ENCODE data around the gene DHX9. TPM values are rescaled to one million over a fixed set of nuclear protein-coding genes. Genes with fewer than 3 reads are reported as not detected.

The DHX9 gene
- total RNA-seq (100 to 1,000 TPM; 222 TPM), polyA plus RNA-seq (100 to 1,000 TPM; 100 to 107 TPM)

GRCh38 chr1:182839209-182840066 lies at the start of gene DHX9:
Gene DHX9, plus strand, starts transcription at chr1:182839347. Its CDS starts 3,220 bp downstream, at chr1:182842567.
- Mint-ChIP-seq H3K9me3 (peaks cover 0 to 2% (median 0%) of the 10 kb centered on the region in 8 donors), H3K27me3 (no peaks in the 10 kb centered on the region), H3K36me3 (peaks cover 22 to 41% of the 10 kb centered on the region in 2 donors), H3K4me3 (peak within 1 kb of the TSS; percentile 88 to 99 (median 96)), H3K27ac (peak within 1 kb of the TSS; percentile 89 to 100 (median 98)), H3K4me1 (peaks cover 34 to 57% (median 42%) of the 10 kb centered on the region in 4 donors)
- peak; percentile 95 to 99 (median 96) for DNase-seq
- Histone ChIP-seq H3K4me1 (ENCODE audit: insufficient read depth, low read length) (peaks cover 38% of the 10 kb centered on the region), H3K27ac (ENCODE audit: low read depth, low read length) (peak within 1 kb of the TSS; percentile 81), H3K4me3 (ENCODE audit: low read length in 2 of 2) (peak within 1 kb of the TSS; percentile 44 to 69), H3K36me3 (ENCODE audit: insufficient read depth, low read length) (peaks cover 12% of the 10 kb centered on the region), H3K27me3 (ENCODE audit: insufficient read depth, low read length) (no peaks in the 10 kb centered on the region), H3K9me3 (ENCODE audit: control insufficient read depth in 1 of 2, low read length in 2 of 2) (no peaks in the 10 kb centered on the region)
- intact Hi-C loops (cut with micrococcal nuclease): loop anchor here (1.0 to 10.0 kb wide), 8 partner anchors 33 to 697 kb away; partner anchors contain the start of genes NPL and RGS16
- ChIA-PET CTCF (ENCODE audit: partially characterized antibody) (interaction anchor here (1.1 to 1.4 kb wide), 2 partner anchors 57 to 243 kb away, joined by 3 to 6 read pairs; no protein-coding TSS in a partner anchor), POLR2A (ENCODE audit: partially characterized antibody) (interaction anchor here (0.9 to 2.2 kb wide), 8 partner anchors 17 to 251 kb away, joined by 3 to 11 read pairs (median 4); partner anchors contain the start of gene NPL)

DNA sequence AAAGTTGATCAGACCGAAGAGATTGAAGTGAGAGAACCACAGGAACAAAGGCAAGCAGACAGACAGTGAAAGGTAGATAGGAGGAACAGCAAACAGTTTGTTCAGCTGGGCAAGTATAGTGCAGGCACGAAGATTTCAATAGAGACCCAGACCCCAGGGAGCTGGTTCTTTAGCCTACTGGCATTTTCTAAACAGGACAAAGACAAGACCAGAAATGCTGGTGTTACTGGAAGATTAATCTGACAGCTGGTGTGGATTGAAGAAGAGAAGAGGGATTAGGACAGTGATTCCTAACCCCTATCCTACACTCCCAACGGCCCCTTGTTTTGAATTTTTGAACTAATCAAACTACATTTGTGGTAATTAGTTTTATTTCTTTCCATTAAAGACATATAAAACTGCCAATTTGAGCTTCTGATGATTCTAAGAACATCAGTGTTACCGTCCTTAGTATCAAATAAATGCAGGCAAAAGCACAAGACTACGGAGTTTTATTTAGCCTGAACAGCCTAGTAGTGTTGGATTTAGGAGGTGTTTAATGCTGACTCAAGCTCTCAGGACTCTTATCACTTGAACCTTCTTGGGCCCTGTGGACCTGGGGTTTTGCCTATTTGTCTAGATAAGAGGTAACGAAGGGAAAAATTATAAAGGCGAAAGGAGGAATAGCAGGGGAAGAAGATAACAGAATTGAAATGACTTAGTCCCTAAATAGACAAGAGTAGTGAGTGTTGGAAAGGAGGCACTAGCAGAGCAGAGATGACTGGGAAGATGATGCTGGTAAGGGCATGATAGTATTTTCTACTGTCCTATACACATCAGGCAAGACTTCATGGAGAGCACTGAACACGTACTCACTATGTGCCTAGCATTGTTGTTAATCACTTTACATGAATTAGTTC lies 47.6 kb upstream of the DHX9 start:
- no peaks in the 10 kb centered on the region for H3K9me3 ChIP-seq (ENCODE audit: control insufficient read depth in 1 of 2, low read length in 2 of 2)
- Mint-ChIP-seq H3K4me3 (peak overlapping the region in 6 of 8 donors; percentile 12 to 49 (median 16)), H3K9me3 (no peaks in the 10 kb centered on the region), H3K27ac (no peak overlapping the region), H3K4me1 (peaks cover 10 to 16% (median 11%) of the 10 kb centered on the region in 4 donors), H3K27me3 (no peaks in the 10 kb centered on the region), H3K36me3 (peaks cover 0 to 5% of the 10 kb centered on the region in 2 donors)
- ChIA-PET CTCF (ENCODE audit: partially characterized antibody) (interaction anchor here (0.7 to 13.8 kb wide), 4 partner anchors 9 to 203 kb away, joined by 3 to 707 read pairs (median 4); partner anchors contain the start of gene RGS16), POLR2A (ENCODE audit: partially characterized antibody) (interaction anchor here (0.7 to 4.0 kb wide), 2 partner anchors 175 to 202 kb away, joined by 3 to 29 read pairs; partner anchors contain the start of gene RNASEL)
- H3K4me3 ChIP-seq (ENCODE audit: low read length in 2 of 2): no peak overlapping the region
- peaks cover 13% of the 10 kb centered on the region for H3K4me1 ChIP-seq (ENCODE audit: insufficient read depth, low read length)
- DNase-seq: no peak
- intact Hi-C loops (cut with micrococcal nuclease): loop anchor here (1.0 kb wide), 1 partner anchor 35 kb away; no protein-coding TSS in a partner anchor
- H3K36me3 ChIP-seq (ENCODE audit: insufficient read depth, low read length): no peaks in the 10 kb centered on the region
- no peak overlapping the region for H3K27ac ChIP-seq (ENCODE audit: low read depth, low read length)
- no peaks in the 10 kb centered on the region for H3K27me3 ChIP-seq (ENCODE audit: insufficient read depth, low read length)

DNA sequence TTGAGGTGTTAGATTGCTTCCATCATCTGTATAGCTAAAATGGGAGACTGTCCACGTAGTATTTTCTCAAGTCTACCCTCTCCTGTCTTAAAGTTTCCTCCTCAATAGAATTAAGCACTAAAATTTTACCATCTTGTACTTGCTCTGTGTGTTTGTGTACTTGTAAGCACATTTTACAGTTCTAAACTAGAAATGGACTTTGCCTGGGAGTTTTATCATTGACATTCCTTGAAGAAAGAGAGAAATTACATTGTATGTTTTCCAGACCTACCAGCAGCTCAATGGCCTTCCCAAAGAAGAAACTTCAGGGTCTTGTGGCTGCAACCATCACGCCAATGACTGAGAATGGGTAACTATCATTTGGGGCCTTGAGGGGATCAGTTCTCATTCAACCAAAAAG lies 45.1 kb upstream of the DHX9 start:
- Mint-ChIP-seq H3K4me1 (peaks cover 7 to 12% (median 8%) of the 10 kb centered on the region in 4 donors), H3K4me3 (no peak overlapping the region), H3K27ac (peak overlapping the region in 1 of 7 donors; percentile 3), H3K36me3 (peaks cover 0 to 13% of the 10 kb centered on the region in 2 donors), H3K27me3 (no peaks in the 10 kb centered on the region), H3K9me3 (no peaks in the 10 kb centered on the region)
- Histone ChIP-seq H3K4me3 (ENCODE audit: low read length in 2 of 2) (no peak overlapping the region), H3K27me3 (ENCODE audit: insufficient read depth, low read length) (no peaks in the 10 kb centered on the region), H3K9me3 (ENCODE audit: control insufficient read depth in 1 of 2, low read length in 2 of 2) (no peaks in the 10 kb centered on the region), H3K27ac (ENCODE audit: low read depth, low read length) (no peak overlapping the region), H3K36me3 (ENCODE audit: insufficient read depth, low read length) (no peaks in the 10 kb centered on the region), H3K4me1 (ENCODE audit: insufficient read depth, low read length) (peaks cover 6% of the 10 kb centered on the region)
- intact Hi-C loops (cut with micrococcal nuclease): no loop called here
- CTCF ChIA-PET (ENCODE audit: partially characterized antibody): no interaction called here
- POLR2A ChIA-PET (ENCODE audit: partially characterized antibody): no interaction called here
- no peak for DNase-seq

DNA sequence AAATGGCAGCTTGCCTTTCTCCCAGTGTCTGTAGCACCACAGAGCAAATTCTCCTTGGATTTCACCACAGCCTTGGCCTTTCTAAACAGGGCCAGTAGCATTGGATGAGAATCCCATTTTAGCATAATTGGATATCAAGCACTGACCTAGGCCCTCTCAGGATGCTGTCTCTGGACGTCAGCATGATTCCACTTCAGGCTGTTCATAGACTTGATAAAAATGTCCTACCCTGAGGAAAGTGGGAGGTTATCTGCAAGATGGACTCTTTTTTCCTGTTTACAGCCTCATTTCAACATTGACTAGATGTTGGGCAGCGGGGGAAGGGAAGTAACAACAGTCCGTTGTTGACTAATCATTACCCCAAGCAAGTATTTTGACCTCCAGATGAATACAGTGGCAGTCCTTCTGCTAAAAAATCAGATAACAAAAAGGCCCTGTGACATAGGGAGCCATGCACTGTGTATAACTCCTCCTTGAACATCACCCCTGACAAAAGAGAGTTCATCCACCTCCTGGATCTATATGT lies 44.4 kb upstream of the DHX9 start:
- intact Hi-C loops (cut with micrococcal nuclease): no loop called here
- no peak overlapping the region for H3K4me3 ChIP-seq (ENCODE audit: low read length in 2 of 2)

DNA sequence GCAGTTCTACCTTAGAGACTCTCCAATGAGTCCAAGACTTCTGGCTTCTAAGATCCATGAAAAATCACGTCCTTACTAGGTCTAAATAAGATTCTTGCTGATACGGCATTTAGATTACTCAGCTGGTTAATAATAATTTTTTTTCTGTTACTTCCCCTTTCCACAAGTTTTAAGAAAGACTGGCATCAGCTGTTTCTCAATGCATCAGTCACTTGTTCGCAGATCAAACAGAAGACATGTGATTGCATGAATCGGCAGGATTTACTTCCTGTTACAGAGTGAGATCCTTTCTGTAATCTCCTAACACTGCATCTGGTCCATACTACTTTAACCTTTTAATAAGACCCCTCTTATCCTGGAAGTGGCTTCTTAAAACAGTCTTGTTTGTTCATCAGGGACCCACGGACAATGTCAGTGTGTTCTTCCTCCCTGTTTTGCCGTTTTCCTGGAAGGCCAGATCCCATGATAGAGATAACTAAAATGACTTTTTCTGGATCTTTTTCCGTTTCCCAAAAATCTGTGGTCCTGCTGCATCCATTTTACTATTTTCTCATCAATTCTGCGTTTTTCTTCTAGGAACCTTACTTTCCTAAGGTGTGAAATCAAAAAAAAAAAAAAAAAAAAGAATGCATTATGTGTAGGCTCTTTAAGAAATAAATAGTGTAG lies 43.5 kb upstream of the DHX9 start:
- no peaks in the 10 kb centered on the region for H3K9me3 ChIP-seq (ENCODE audit: control insufficient read depth in 1 of 2, low read length in 2 of 2)
- ChIA-PET CTCF (ENCODE audit: partially characterized antibody) (interaction anchor here (0.9 to 2.4 kb wide), 2 partner anchors 12 to 201 kb away, joined by 3 to 10 read pairs; no protein-coding TSS in a partner anchor), POLR2A (ENCODE audit: partially characterized antibody) (no interaction called here)
- H3K4me1 Mint-ChIP-seq: peaks cover 0 to 4% (median 1%) of the 10 kb centered on the region in 4 donors
- DNase-seq: no peak
- H3K27me3 ChIP-seq (ENCODE audit: insufficient read depth, low read length): no peaks in the 10 kb centered on the region
- no peak overlapping the region for H3K27ac ChIP-seq (ENCODE audit: low read depth, low read length)
- no peak overlapping the region for H3K27ac Mint-ChIP-seq
- no peaks in the 10 kb centered on the region for H3K36me3 ChIP-seq (ENCODE audit: insufficient read depth, low read length)
- H3K4me3 ChIP-seq (ENCODE audit: low read length in 2 of 2): no peak overlapping the region
- no peaks in the 10 kb centered on the region for H3K27me3 Mint-ChIP-seq
- H3K9me3 Mint-ChIP-seq: no peaks in the 10 kb centered on the region
- H3K4me3 Mint-ChIP-seq: no peak overlapping the region
- no peaks in the 10 kb centered on the region for H3K4me1 ChIP-seq (ENCODE audit: insufficient read depth, low read length)
- intact Hi-C loops (cut with micrococcal nuclease): no loop called here
- peaks cover 0 to 13% of the 10 kb centered on the region in 2 donors for H3K36me3 Mint-ChIP-seq

More for the DNA sequence above, 44.4 kb upstream of the DHX9 start:
- Histone ChIP-seq H3K36me3 (ENCODE audit: insufficient read depth, low read length) (no peaks in the 10 kb centered on the region), H3K4me1 (ENCODE audit: insufficient read depth, low read length) (peaks cover 5% of the 10 kb centered on the region), H3K27ac (ENCODE audit: low read depth, low read length) (no peak overlapping the region), H3K9me3 (ENCODE audit: control insufficient read depth in 1 of 2, low read length in 2 of 2) (no peaks in the 10 kb centered on the region), H3K27me3 (ENCODE audit: insufficient read depth, low read length) (no peaks in the 10 kb centered on the region)
- Mint-ChIP-seq H3K36me3 (peaks cover 0 to 13% of the 10 kb centered on the region in 2 donors), H3K4me3 (no peak overlapping the region), H3K4me1 (peaks cover 5 to 8% (median 6%) of the 10 kb centered on the region in 4 donors), H3K27ac (no peak overlapping the region), H3K9me3 (no peaks in the 10 kb centered on the region), H3K27me3 (no peaks in the 10 kb centered on the region)
- ChIA-PET CTCF (ENCODE audit: partially characterized antibody) (no interaction called here), POLR2A (ENCODE audit: partially characterized antibody) (no interaction called here)
- no peak for DNase-seq

- Mint-ChIP-seq H3K4me3 (no peak overlapping the region), H3K27ac (no peak overlapping the region), H3K9me3 (no peaks in the 10 kb centered on the region), H3K4me1 (no peaks in the 10 kb centered on the region), H3K27me3 (no peaks in the 10 kb centered on the region), H3K36me3 (peaks cover 13 to 39% of the 10 kb centered on the region in 2 donors)
- ChIA-PET CTCF (ENCODE audit: partially characterized antibody) (interaction anchor here (1.2 kb wide), 1 partner anchor 14 kb away, joined by 5 read pairs; no protein-coding TSS in a partner anchor), POLR2A (ENCODE audit: partially characterized antibody) (no interaction called here)
- intact Hi-C loops (cut with micrococcal nuclease): no loop called here
- Histone ChIP-seq H3K27ac (ENCODE audit: low read depth, low read length) (no peak overlapping the region), H3K4me3 (ENCODE audit: low read length in 2 of 2) (no peak overlapping the region), H3K36me3 (ENCODE audit: insufficient read depth, low read length) (no peaks in the 10 kb centered on the region), H3K9me3 (ENCODE audit: control insufficient read depth in 1 of 2, low read length in 2 of 2) (no peaks in the 10 kb centered on the region), H3K27me3 (ENCODE audit: insufficient read depth, low read length) (no peaks in the 10 kb centered on the region), H3K4me1 (ENCODE audit: insufficient read depth, low read length) (no peaks in the 10 kb centered on the region)
- DNase-seq: no peak
Measured at GRCh38 chr1:182802006-182802803, 36.9 kb upstream of the DHX9 start.

Data from CD4-positive, alpha-beta memory T cell (primary cell).